ENCODE results near the gene NDUFS2.

DNA sequence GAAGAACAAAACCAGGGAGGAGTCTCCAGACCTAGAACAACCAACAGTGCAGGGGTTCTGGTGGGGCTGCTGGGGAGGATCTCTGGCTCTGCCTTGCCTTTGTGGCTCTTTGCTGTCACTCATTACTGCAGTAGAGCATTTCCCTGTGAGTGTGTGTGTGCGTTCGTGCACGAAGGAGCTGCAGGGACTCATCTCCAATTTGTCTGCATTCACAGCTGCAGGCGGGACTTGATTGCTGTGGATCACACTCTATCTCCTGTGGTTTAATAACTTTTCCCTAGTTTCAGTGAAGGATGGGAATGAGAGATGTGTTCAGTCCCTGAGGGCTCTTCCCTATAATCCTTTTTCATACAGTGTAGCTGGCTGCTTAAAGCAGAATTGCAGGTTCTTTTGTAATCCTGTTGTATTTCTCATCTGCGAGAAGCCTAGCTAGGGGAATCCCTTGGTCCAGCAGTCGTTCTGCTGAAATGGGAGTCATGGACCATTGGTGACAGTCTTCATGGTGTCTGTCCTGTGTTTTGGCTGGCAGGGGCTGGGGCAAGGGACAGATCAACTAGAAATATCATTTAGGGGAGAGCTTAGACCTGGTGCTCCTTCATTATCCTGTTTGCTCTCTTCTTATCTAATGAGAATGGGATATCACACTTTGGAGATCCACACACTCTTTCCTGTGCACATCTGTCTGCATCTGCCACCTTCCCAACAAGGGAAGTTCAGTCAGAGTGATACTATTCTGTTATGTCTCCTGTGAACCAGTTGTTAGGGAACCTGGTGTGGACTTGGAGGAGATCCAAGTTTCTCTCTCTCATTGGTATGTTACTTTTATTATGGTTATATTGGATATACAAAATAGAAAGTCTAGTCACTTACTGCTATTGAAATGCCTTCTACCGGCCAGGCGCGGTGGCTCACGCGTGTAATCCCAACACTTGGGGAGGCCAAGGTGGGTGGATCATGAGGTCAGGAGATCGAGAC is 59.4 kb downstream of the NDUFS2 start:
- TF ChIP-seq, protein P1, sequence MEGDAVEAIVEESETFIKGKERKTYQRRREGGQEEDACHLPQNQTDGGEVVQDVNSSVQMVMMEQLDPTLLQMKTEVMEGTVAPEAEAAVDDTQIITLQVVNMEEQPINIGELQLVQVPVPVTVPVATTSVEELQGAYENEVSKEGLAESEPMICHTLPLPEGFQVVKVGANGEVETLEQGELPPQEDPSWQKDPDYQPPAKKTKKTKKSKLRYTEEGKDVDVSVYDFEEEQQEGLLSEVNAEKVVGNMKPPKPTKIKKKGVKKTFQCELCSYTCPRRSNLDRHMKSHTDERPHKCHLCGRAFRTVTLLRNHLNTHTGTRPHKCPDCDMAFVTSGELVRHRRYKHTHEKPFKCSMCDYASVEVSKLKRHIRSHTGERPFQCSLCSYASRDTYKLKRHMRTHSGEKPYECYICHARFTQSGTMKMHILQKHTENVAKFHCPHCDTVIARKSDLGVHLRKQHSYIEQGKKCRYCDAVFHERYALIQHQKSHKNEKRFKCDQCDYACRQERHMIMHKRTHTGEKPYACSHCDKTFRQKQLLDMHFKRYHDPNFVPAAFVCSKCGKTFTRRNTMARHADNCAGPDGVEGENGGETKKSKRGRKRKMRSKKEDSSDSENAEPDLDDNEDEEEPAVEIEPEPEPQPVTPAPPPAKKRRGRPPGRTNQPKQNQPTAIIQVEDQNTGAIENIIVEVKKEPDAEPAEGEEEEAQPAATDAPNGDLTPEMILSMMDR (IDR thresholded peaks at IDR 0.05; ENCODE audit: low read length), result no peak
- no peak for TF ChIP-seq EZH2 (IDR thresholded peaks at IDR 0.05; ENCODE audit: borderline replicate concordance, low read length)
